HG02623 (cell line): ENCODE results near the gene RFXANK.

Source experiments
- ATAC-seq: cut with Tn5 transposase; IDR thresholded peaks from one replicate; pipeline ENCODE4 v1.9.1; 2021; ENCODE audit warnings: moderate library complexity; ENCODE audit not compliant: unreplicated experiment

The RFXANK gene

GRCh38 chr19:19226663-19227062 lies 34.6 kb downstream of the RFXANK start:
- ATAC-seq = no peak

GRCh38 chr19:19227217-19227616 lies 35.2 kb downstream of the RFXANK start:
- ATAC-seq = no peak

- ATAC-seq = no peak
Measured at GRCh38 chr19:19229701-19230100, 37.6 kb downstream of the RFXANK start.

GRCh38 chr19:19230999-19231398 lies 38.9 kb downstream of the RFXANK start:
- no peak for ATAC-seq

- no peak for ATAC-seq
Measured at GRCh38 chr19:19232261-19232721, 40.2 kb downstream of the RFXANK start.

GRCh38 chr19:19234220-19234816 lies 42.3 kb downstream of the RFXANK start:
- no peak for ATAC-seq

- no peak for ATAC-seq
Measured at GRCh38 chr19:19236173-19236572, 44.1 kb downstream of the RFXANK start.

- ATAC-seq = no peak
Measured at GRCh38 chr19:19238126-19238894, 46.3 kb downstream of the RFXANK start.

- ATAC-seq = no peak
Measured at GRCh38 chr19:19239675-19240074, 47.6 kb downstream of the RFXANK start.

- ATAC-seq = no peak
Measured at GRCh38 chr19:19240476-19240875, 48.4 kb downstream of the RFXANK start.

- ATAC-seq = no peak
Measured at GRCh38 chr19:19250196-19250801, 58.2 kb downstream of the RFXANK start.
